22Rv1 (cell line): ENCODE results near the gene ATP11A.

Source experiments
- CTCF ChIP-seq: fragments of 450-650 bp; IDR thresholded peaks from 2 replicates; pipeline ENCODE4 v1.5.1; 2017; ENCODE audit warnings: mild to moderate bottlenecking
- ZFX ChIP-seq: fragments of 450-650 bp; IDR thresholded peaks from 2 replicates; pipeline ENCODE4 v1.6.1; 2017; ENCODE audit warnings: antibody characterized with exemption, borderline replicate concordance

- TF ChIP-seq CTCF, result no peak
- no peak for TF ChIP-seq ZFX
Measured at GRCh38 chr13:112679381-112679780, 10.5 kb upstream of the ATP11A start.
